Body of pancreas (tissue), 4 donors: ENCODE measurements around the gene TXNDC2.

Experiments
- CTCF ChIP-seq, 7 experiments: fragments of 450-650 bp in 4 of 7; fragments of 200-600 bp in 3 of 7; sonication (generic) in 3 of 7; IDR thresholded peaks; one replicate each; pipeline ENCODE4 v1.5.1; 2016 to 2019; ENCODE audit warnings: antibody characterized with exemption in 7 of 7
- POLR2A ChIP-seq, 3 donors: fragments of 450-650 bp; IDR thresholded peaks; one replicate each; pipeline ENCODE4 v1.6.1; 2016; ENCODE audit warnings: antibody characterized with exemption in 3 of 3, mild to moderate bottlenecking in 2 of 3

- TF ChIP-seq CTCF (IDR thresholded peaks at IDR 0.05): no peak
- TF ChIP-seq POLR2A (IDR thresholded peaks at IDR 0.05): no peak
Measured at GRCh38 chr18:9901377-9901776, 15.6 kb downstream of the TXNDC2 start.
